Effector memory CD8-positive, alpha-beta T cell (primary cell): ENCODE data around the gene SEM1.
"Not testable (repeated sequence)": the region's sequence is repeated elsewhere in the genome, so short reads cannot be mapped to it uniquely, and the experiment has no call there.

Experiments used
- ATAC-seq: fragments of 150-1000 bp; cut with Tn5 transposase; replicated peaks from 2 replicates; pipeline ENCODE4 v1.10.0; 2021; ENCODE audit warnings: mild to moderate bottlenecking, moderate library complexity
- DNase-seq, 3 experiments: peaks; one replicate each; pipeline ENCODE4 v3.0.0; 2021
- H3K27ac Mint-ChIP-seq, 2 donors: one replicate each; pipeline ENCODE4 v1.8.0; 2022; ENCODE audit warnings: mild to moderate bottlenecking in 2 of 2, mixed read lengths in 2 of 2, moderate library complexity in 2 of 2
- H3K27me3 Mint-ChIP-seq, 2 donors: one replicate each; pipeline ENCODE4 v1.8.0; 2022; ENCODE audit warnings: mixed read lengths in 2 of 2
- H3K36me3 Mint-ChIP-seq: one replicate; pipeline ENCODE4 v1.8.0; 2022; ENCODE audit warnings: mild to moderate bottlenecking, moderate library complexity, mixed read lengths; ENCODE audit not compliant: insufficient read depth
- H3K4me1 Mint-ChIP-seq, 2 donors: one replicate each; pipeline ENCODE4 v1.8.0; 2022; ENCODE audit warnings: low read depth in 2 of 2, mixed read lengths in 2 of 2
- H3K4me3 Mint-ChIP-seq, 2 donors: one replicate each; pipeline ENCODE4 v1.8.0; 2022; ENCODE audit warnings: mild to moderate bottlenecking in 2 of 2, mixed read lengths in 2 of 2, moderate library complexity in 2 of 2
- H3K9me3 Mint-ChIP-seq, 2 donors: one replicate each; pipeline ENCODE4 v1.8.0; 2022; ENCODE audit warnings: mixed read lengths in 2 of 2

Gene SEM1

GRCh38 chr7:96643436-96643835 is 66.2 kb downstream of the SEM1 start:
- not testable (repeated sequence) for H3K9me3 Mint-ChIP-seq, H3K4me3 Mint-ChIP-seq, H3K4me1 Mint-ChIP-seq, H3K27ac Mint-ChIP-seq, H3K36me3 Mint-ChIP-seq, DNase-seq, H3K27me3 Mint-ChIP-seq, ATAC-seq

GRCh38 chr7:96640054-96640453 is 69.6 kb downstream of the SEM1 start:
- Mint-ChIP-seq H3K4me3 (no peak overlapping the region), H3K36me3 (no peaks in the 10 kb centered on the region), H3K9me3 (no peaks in the 10 kb centered on the region), H3K27me3 (peaks cover 0 to 6% of the 10 kb centered on the region in 2 donors), H3K4me1 (no peaks in the 10 kb centered on the region), H3K27ac (no peak overlapping the region)
- no peak for DNase-seq
- ATAC-seq: no peak
